Measurements from ENCODE around the gene ATG3. TPM values are rescaled to one million over a fixed set of nuclear protein-coding genes. Genes with fewer than 3 reads are reported as not detected.
A peak's percentile ranks its signal among the peaks of the same experiment; 100 is the strongest.

Gene ATG3
- total and polyA plus RNA-seq, 2 donors (not counting 1 experiment from before 2014, with no cell fraction given) = 65.2 to 92.2 TPM

DNA sequence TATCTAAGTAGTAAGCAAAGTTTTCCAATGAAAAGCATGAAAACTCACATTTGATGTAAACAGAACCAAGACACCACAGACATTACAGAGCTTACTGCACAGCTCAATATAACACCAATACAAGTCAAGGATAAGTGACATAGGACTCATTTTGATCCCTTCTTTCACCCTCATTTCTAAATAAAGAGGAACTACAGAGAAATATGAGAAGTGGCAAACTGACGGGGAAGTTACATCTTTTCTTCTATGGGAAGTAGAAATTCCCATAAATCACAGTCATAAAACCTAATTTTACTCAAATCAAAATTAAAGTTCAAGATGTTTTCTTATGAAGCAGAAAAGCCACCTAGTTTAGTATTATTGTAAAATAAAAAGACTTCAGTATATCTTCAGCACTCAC, 3.8 kb downstream of the ATG3 start:
- H3K4me2 ChIP-seq (ENCODE audit: extremely low read depth, insufficient read depth, low read length) = no peak overlapping the region
- TF ChIP-seq, protein P1, sequence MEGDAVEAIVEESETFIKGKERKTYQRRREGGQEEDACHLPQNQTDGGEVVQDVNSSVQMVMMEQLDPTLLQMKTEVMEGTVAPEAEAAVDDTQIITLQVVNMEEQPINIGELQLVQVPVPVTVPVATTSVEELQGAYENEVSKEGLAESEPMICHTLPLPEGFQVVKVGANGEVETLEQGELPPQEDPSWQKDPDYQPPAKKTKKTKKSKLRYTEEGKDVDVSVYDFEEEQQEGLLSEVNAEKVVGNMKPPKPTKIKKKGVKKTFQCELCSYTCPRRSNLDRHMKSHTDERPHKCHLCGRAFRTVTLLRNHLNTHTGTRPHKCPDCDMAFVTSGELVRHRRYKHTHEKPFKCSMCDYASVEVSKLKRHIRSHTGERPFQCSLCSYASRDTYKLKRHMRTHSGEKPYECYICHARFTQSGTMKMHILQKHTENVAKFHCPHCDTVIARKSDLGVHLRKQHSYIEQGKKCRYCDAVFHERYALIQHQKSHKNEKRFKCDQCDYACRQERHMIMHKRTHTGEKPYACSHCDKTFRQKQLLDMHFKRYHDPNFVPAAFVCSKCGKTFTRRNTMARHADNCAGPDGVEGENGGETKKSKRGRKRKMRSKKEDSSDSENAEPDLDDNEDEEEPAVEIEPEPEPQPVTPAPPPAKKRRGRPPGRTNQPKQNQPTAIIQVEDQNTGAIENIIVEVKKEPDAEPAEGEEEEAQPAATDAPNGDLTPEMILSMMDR (conservative IDR thresholded peaks at IDR 0.05 in 1 of 2, IDR thresholded peaks at IDR 0.05 in 1 of 2; ENCODE audit: low read depth in 1 of 2, low read length in 2 of 2) = no peak
- TF ChIP-seq EZH2 (IDR thresholded peaks at IDR 0.05; ENCODE audit: low read length, missing control alignments) = no peak
- H3K4me3 ChIP-seq (replicated peaks in 1 of 4; ENCODE audit: control extremely low read depth in 1 of 4, insufficient read depth in 1 of 4, low read depth in 3 of 4, low read length in 4 of 4) = no peak overlapping the region
- H3K4me1 ChIP-seq (ENCODE audit: control insufficient read depth, extremely low read depth, insufficient read depth, low read length) = peaks cover 9% of the 10 kb centered on the region
- no peak for DNase-seq (ENCODE audit: low read depth in 2 of 2)
- peaks cover 62% of the 10 kb centered on the region for H3K79me2 ChIP-seq (ENCODE audit: control insufficient read depth, insufficient read depth, low read length)
- no peaks in the 10 kb centered on the region for H3K36me3 ChIP-seq (ENCODE audit: control insufficient read depth, insufficient read depth, low read length)
- no peak overlapping the region for H2AFZ ChIP-seq (ENCODE audit: low read length)
- H3K27ac ChIP-seq (ENCODE audit: insufficient read depth, low read length) = no peak overlapping the region
- H3K27me3 ChIP-seq (ENCODE audit: control insufficient read depth, insufficient read depth, low read length) = no peaks in the 10 kb centered on the region
- no peak overlapping the region for H3K9ac ChIP-seq (ENCODE audit: insufficient read depth, low read length)
- H4K20me1 ChIP-seq (ENCODE audit: control insufficient read depth, extremely low read depth, insufficient read depth, low read length) = no peaks in the 10 kb centered on the region
- no peaks in the 10 kb centered on the region for H3K9me3 ChIP-seq (ENCODE audit: control insufficient read depth, insufficient read depth, low read depth, low read length)

DNA sequence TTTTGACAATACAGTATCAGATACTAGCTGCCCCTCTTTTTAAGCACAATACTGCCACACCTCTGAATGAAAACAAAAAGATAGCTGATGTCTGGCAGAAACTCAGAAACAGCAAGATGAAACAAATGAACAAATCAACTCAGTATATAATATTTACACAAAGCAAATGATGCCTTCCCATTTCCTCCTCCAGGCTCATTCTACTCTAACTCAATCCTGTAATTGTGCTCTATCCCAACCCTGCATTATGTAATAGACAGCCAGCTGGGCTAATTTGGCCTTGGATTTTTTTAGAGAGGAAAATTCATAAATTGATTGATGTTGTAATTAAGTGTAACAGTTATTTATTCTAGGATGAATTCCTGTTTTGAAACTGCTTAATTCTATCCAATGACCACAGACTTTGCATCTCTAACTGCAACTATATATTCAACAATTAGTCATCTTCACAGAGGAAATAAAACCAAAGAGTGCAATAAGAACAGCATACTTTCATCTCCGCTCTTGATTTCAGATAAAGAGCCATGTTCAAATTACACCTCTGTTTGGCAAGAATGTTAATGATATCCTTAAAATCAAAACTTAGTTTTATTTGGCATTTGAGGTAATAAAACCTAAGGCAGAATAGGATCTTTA, 6.1 kb downstream of the ATG3 start:
- peak in 1 of 2 donors; percentile 4 for DNase-seq (ENCODE audit: low read depth in 2 of 2)
- Histone ChIP-seq H2AFZ (ENCODE audit: low read length) (no peak overlapping the region), H3K36me3 (ENCODE audit: control insufficient read depth, insufficient read depth, low read length) (no peaks in the 10 kb centered on the region), H3K4me1 (ENCODE audit: control insufficient read depth, extremely low read depth, insufficient read depth, low read length) (peaks cover 9% of the 10 kb centered on the region), H3K79me2 (ENCODE audit: control insufficient read depth, insufficient read depth, low read length) (peaks cover 55% of the 10 kb centered on the region), H3K4me2 (ENCODE audit: extremely low read depth, insufficient read depth, low read length) (no peak overlapping the region), H3K9me3 (ENCODE audit: control insufficient read depth, insufficient read depth, low read depth, low read length) (no peaks in the 10 kb centered on the region), H3K9ac (ENCODE audit: insufficient read depth, low read length) (no peak overlapping the region), H3K4me3 (replicated peaks in 1 of 4; ENCODE audit: control extremely low read depth in 1 of 4, insufficient read depth in 1 of 4, low read depth in 3 of 4, low read length in 4 of 4) (no peak overlapping the region), H3K27ac (ENCODE audit: insufficient read depth, low read length) (no peak overlapping the region), H4K20me1 (ENCODE audit: control insufficient read depth, extremely low read depth, insufficient read depth, low read length) (no peaks in the 10 kb centered on the region), H3K27me3 (ENCODE audit: control insufficient read depth, insufficient read depth, low read length) (no peaks in the 10 kb centered on the region)
- TF ChIP-seq, protein P1 (conservative IDR thresholded peaks at IDR 0.05 in 1 of 2, IDR thresholded peaks at IDR 0.05 in 1 of 2; ENCODE audit: low read depth in 1 of 2, low read length in 2 of 2) = no peak
- no peak for TF ChIP-seq EZH2 (IDR thresholded peaks at IDR 0.05; ENCODE audit: low read length, missing control alignments)

DNA sequence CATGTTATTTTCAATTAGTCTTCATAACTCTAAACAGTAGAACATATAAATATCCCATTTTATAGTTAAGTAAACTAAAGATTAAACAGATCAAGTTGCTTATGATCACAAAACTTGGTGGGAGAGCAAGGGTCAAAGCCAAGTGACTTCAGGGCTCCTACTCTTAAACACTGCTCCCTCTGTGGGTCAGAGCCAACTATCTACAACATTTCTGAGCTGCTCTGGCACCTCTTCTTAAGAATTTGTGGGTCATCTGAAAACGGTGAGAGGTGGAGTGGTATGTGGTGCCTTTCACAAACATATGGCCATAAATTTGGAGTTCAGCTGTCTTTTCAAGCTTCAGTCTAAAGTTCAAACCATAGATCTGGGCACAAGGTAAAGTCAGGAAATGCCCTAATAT, 10.9 kb downstream of the ATG3 start:
- no peak for DNase-seq (ENCODE audit: low read depth in 2 of 2)
- H3K79me2 ChIP-seq (ENCODE audit: control insufficient read depth, insufficient read depth, low read length) = peaks cover 21% of the 10 kb centered on the region

More for the DNA sequence above, 10.9 kb downstream of the ATG3 start:
- H3K9me3 ChIP-seq (ENCODE audit: control insufficient read depth, insufficient read depth, low read depth, low read length) = no peaks in the 10 kb centered on the region
- H3K27me3 ChIP-seq (ENCODE audit: control insufficient read depth, insufficient read depth, low read length) = no peaks in the 10 kb centered on the region
- H3K4me3 ChIP-seq (replicated peaks in 1 of 4; ENCODE audit: control extremely low read depth in 1 of 4, insufficient read depth in 1 of 4, low read depth in 3 of 4, low read length in 4 of 4) = no peak overlapping the region
- no peak overlapping the region for H3K4me2 ChIP-seq (ENCODE audit: extremely low read depth, insufficient read depth, low read length)
- no peak overlapping the region for H3K9ac ChIP-seq (ENCODE audit: insufficient read depth, low read length)
- H3K36me3 ChIP-seq (ENCODE audit: control insufficient read depth, insufficient read depth, low read length) = peaks cover 1% of the 10 kb centered on the region
- H4K20me1 ChIP-seq (ENCODE audit: control insufficient read depth, extremely low read depth, insufficient read depth, low read length) = no peaks in the 10 kb centered on the region
- TF ChIP-seq EZH2 (IDR thresholded peaks at IDR 0.05; ENCODE audit: low read length, missing control alignments) = no peak
- TF ChIP-seq, protein P1 (conservative IDR thresholded peaks at IDR 0.05 in 1 of 2, IDR thresholded peaks at IDR 0.05 in 1 of 2; ENCODE audit: low read depth in 1 of 2, low read length in 2 of 2) = no peak
- no peaks in the 10 kb centered on the region for H3K4me1 ChIP-seq (ENCODE audit: control insufficient read depth, extremely low read depth, insufficient read depth, low read length)
- H3K27ac ChIP-seq (ENCODE audit: insufficient read depth, low read length) = no peak overlapping the region
- H2AFZ ChIP-seq (ENCODE audit: low read length) = no peak overlapping the region
